ENCODE results near the gene CLPTM1L. TPM values are rescaled to one million over a fixed set of nuclear protein-coding genes. Genes with fewer than 3 reads are reported as not detected.
"Not testable (repeated sequence)": the region's sequence is repeated elsewhere in the genome, so short reads cannot be mapped to it uniquely, and the experiment has no call there.

Gene CLPTM1L
- total RNA-seq, 4 donors from 2014 or later = 96.9 to 139 (median 126) TPM

DNA sequence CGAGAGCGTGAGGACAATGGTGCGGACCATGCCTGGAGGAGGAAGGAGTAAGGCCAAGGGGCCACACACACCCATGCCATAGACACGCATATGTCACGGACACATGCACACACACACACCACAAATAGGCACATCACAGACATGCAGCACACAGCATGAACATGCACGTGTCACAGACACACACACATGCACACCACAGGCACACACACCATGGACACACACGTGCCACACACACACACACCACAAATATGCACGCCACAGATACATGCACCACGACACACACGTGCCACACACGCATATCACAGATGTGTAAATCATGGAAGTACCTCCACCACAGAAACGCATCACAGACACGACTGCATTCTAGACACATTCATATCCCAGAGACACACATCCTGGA, 66.7 kb downstream of the CLPTM1L start:
- H3K9me3 ChIP-seq = peaks cover 0 to 13% (median 4%) of the 10 kb centered on the region in 4 donors
- intact Hi-C loops (cut with DNase I) = no loop called here
- no peak overlapping the region for H3K4me3 ChIP-seq
- no peak for DNase-seq (ENCODE audit: extremely low spot score)
- WGBS = 92% methylated on average over 13 of the region's 13 CpGs
- H3K4me1 ChIP-seq = no peaks in the 10 kb centered on the region
- TF ChIP-seq, protein P1, sequence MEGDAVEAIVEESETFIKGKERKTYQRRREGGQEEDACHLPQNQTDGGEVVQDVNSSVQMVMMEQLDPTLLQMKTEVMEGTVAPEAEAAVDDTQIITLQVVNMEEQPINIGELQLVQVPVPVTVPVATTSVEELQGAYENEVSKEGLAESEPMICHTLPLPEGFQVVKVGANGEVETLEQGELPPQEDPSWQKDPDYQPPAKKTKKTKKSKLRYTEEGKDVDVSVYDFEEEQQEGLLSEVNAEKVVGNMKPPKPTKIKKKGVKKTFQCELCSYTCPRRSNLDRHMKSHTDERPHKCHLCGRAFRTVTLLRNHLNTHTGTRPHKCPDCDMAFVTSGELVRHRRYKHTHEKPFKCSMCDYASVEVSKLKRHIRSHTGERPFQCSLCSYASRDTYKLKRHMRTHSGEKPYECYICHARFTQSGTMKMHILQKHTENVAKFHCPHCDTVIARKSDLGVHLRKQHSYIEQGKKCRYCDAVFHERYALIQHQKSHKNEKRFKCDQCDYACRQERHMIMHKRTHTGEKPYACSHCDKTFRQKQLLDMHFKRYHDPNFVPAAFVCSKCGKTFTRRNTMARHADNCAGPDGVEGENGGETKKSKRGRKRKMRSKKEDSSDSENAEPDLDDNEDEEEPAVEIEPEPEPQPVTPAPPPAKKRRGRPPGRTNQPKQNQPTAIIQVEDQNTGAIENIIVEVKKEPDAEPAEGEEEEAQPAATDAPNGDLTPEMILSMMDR (IDR thresholded peaks at IDR 0.05) = no peak
- TF ChIP-seq POLR2A (IDR thresholded peaks at IDR 0.05; ENCODE audit: low read depth) = no peak
- TF ChIP-seq POLR2AphosphoS5 (IDR thresholded peaks at IDR 0.05) = no peak
- no peak for TF ChIP-seq EP300 (IDR thresholded peaks at IDR 0.05)
- no peak overlapping the region for H3K27ac ChIP-seq (replicated peaks in 1 of 4)
- no peaks in the 10 kb centered on the region for H3K36me3 ChIP-seq
- no peaks in the 10 kb centered on the region for H3K27me3 ChIP-seq

DNA sequence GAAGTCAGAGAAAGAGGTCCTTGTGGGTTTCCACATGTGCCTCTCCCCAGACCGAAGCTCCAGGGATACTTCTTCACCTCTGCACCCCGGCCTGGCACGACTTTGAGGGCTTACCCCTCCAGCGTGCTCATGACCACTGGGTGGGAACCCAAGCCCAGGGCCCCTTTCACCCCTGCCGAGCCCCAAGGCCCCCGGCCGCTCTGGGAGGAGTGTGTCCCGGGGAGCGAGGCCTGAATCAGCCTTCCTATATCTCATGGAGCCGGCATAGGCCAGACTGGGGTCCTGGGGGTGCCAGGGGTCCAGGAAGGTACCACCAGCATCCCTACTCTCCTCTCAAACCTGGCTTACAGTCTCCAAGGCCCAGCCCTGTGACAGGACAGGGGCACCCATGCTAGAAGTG, 67.1 kb downstream of the CLPTM1L start:
- Histone ChIP-seq H3K27me3 (no peaks in the 10 kb centered on the region), H3K4me1 (no peaks in the 10 kb centered on the region), H3K36me3 (no peaks in the 10 kb centered on the region), H3K9me3 (peaks cover 0 to 13% (median 4%) of the 10 kb centered on the region in 4 donors), H3K27ac (replicated peaks in 1 of 4) (no peak overlapping the region), H3K4me3 (no peak overlapping the region)
- intact Hi-C loops (cut with DNase I) = no loop called here
- TF ChIP-seq POLR2A (IDR thresholded peaks at IDR 0.05; ENCODE audit: low read depth) = no peak
- no peak for TF ChIP-seq EP300 (IDR thresholded peaks at IDR 0.05)
- TF ChIP-seq, protein P1 (IDR thresholded peaks at IDR 0.05) = no peak
- TF ChIP-seq POLR2AphosphoS5 (IDR thresholded peaks at IDR 0.05) = no peak
- 94% methylated on average over 9 of the region's 10 CpGs for WGBS
- DNase-seq (ENCODE audit: extremely low spot score) = no peak

DNA sequence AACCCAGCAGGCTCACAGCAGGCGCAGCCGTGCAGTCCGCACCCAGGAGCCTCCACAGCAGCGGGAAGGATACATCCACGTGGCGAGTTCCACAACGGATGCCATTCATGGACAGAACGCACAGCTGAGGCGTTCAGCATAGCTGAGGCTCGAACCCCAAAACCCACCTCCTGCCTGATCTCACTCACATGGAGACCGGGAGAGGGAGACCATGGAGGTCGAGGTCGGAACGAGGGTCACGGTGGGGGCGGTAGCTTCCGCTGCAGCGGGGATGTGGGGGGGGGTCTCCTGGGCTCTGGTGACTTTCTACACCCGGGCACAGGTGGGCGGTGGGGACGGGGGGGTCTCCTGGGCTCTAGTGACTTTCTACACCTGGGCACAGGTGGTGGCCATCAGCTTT, 67.6 kb downstream of the CLPTM1L start:
- TF ChIP-seq EP300 (IDR thresholded peaks at IDR 0.05) (no peak), POLR2AphosphoS5 (IDR thresholded peaks at IDR 0.05) (no peak), POLR2A (IDR thresholded peaks at IDR 0.05; ENCODE audit: low read depth) (no peak)
- TF ChIP-seq, protein P1 (IDR thresholded peaks at IDR 0.05) = no peak
- Histone ChIP-seq H3K36me3 (no peaks in the 10 kb centered on the region), H3K4me3 (no peak overlapping the region), H3K27me3 (no peaks in the 10 kb centered on the region), H3K9me3 (peaks cover 0 to 13% (median 4%) of the 10 kb centered on the region in 4 donors), H3K4me1 (no peaks in the 10 kb centered on the region), H3K27ac (replicated peaks in 1 of 4) (no peak overlapping the region)
- DNase-seq (ENCODE audit: extremely low spot score) = no peak
- intact Hi-C loops (cut with DNase I) = no loop called here
- WGBS = 89% methylated on average over 14 of the region's 21 CpGs

DNA sequence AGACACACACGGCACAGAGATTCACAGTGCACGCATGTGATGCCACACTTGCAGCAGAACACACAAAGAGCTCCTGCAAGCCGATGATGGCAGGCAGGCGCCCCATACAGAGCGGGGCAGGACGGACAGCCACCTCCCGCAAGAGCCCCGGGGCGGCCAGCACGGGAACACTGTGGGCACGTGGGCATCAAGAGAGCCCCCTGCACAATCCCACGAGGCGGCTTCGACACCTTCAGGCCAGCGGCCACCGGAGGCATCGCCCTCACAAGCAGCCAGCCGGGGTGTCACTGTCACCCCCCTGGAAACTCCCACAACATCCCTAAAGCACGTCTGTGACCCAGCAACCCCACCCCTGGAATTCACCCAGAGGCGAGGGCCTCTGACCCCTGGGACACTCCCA, 68.0 kb downstream of the CLPTM1L start:
- WGBS = 90% methylated on average over 19 of the region's 20 CpGs
- TF ChIP-seq, protein P1 (IDR thresholded peaks at IDR 0.05) = no peak
- no peak for TF ChIP-seq EP300 (IDR thresholded peaks at IDR 0.05)
- TF ChIP-seq POLR2A (IDR thresholded peaks at IDR 0.05; ENCODE audit: low read depth) = no peak
- Histone ChIP-seq H3K4me1 (no peaks in the 10 kb centered on the region), H3K9me3 (peaks cover 0 to 13% (median 4%) of the 10 kb centered on the region in 4 donors), H3K4me3 (no peak overlapping the region), H3K27me3 (no peaks in the 10 kb centered on the region), H3K27ac (replicated peaks in 1 of 4) (no peak overlapping the region), H3K36me3 (no peaks in the 10 kb centered on the region)
- intact Hi-C loops (cut with DNase I) = no loop called here
- DNase-seq (ENCODE audit: extremely low spot score) = no peak

DNA sequence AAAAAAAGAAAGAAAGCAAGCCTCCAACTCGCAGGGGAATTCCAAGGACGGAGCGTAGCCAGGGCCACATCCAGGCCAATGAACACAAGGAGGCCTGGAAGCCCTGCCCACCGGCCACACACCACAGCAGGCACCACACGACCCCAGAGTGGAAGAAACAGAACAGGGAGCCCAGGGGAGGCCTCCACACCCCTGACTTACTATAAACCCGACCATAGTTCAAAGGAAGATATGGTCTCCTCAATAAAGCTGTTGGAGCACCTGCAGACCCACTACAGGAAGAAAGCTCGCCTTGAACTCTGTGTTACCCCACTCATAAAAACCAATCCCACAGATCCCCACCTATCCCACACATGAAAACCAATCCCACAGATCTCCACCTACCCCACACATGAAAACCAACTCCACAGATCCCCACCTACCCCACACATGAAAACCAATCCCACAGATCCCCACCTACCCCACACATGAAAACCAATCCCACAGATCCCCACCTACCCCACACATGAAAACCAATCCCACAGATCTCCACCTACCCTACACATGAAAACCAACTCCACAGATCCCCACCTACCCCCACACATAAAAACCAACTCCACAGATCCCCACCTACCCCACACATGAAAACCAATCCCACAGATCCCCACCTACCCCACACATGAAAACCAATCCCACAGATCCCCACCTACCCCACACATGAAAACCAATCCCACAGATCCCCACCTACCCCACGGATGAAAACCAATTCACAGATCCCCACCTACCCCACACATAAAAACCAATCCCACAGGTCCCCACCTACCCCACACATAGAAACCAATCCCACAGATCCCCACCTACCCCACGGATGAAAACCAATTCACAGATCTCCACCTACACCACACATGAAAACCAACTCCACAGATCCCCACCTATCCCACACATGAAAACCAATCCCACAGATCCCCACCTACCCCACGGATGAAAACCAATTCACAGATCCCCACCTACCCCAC, 69.2 kb downstream of the CLPTM1L start:
- H3K4me1 ChIP-seq; DNase-seq (ENCODE audit: extremely low spot score); H3K36me3 ChIP-seq; H3K27ac ChIP-seq (replicated peaks in 1 of 4); H3K27me3 ChIP-seq; intact Hi-C loops (cut with DNase I); H3K4me3 ChIP-seq: not testable (repeated sequence)
- 80% methylated on average over 10 of the region's 10 CpGs for WGBS
- peaks cover 0 to 13% (median 4%) of the 10 kb centered on the region in 4 donors for H3K9me3 ChIP-seq
